RPMI7951 (cell line): Measurements from ENCODE around the gene PRIM1. TPM values are rescaled to one million over a fixed set of nuclear protein-coding genes. Genes with fewer than 3 reads are reported as not detected.
"Not testable (repeated sequence)": the region's sequence is repeated elsewhere in the genome, so short reads cannot be mapped to it uniquely, and the experiment has no call there.

Source experiments
- DNase-seq: peaks from one replicate; pipeline ENCODE4 v3.0.0-alpha.2; 2012; ENCODE audit warnings: low read depth
- total RNA-seq: library from RNA; depleted of rRNA; stranded (reverse); fragments of >200 nt; shearing (Covaris generic); gene quantifications from 2 replicates; pipeline ENCODE4 v1.2.3, GENCODE V29; 2014; rRNA removed

PRIM1 gene
- total RNA-seq = 23.3 and 25.6 TPM in 2 replicates

DNA sequence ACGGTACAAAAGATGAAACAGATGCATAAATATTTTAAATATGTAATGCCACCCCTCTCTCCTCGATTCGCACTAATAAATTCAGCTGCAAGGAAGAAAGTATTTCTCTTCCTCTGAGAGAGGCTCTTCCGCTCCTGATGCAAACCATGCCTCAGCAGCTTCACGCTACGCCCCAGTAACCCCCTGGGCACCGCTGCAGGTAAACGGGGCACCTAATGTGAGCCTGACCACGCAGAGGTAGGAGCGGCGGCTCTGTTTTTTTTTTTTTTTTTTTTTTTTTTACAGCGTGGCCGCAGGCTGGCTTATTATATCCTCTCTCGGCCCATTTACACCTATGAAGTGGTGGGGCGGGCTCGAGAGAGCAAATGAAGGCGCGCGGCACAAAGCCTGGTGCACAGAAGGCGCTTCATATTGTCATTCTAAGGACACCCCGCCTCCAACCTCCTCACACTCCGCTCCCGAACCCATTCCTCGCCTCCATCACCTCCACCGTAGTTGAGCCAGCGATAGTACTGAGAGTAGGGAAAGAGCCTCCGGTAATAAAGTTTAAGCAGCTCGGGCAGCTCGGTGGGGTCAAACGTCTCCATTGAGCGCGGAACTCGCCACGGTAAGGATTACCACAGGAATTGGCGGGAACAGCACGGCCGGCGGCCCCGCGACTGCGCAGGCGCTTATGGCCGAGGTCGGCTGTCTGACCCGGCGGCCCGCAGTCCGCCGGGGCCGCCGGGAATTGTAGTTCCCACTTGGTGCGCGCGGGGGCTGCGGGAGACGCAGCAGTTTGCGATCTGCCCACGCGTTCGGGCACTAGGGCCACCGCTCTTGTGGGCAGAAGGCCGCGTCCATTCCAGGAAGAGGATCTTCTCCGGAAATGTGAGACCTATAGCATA lies at the start of gene PRIM1:
TSS of gene PRIM1 (minus strand) at position 612 of the 887 bp plus-strand sequence. CDS start at position 587, 25 bp downstream.
- peak; percentile 83 for DNase-seq

DNA sequence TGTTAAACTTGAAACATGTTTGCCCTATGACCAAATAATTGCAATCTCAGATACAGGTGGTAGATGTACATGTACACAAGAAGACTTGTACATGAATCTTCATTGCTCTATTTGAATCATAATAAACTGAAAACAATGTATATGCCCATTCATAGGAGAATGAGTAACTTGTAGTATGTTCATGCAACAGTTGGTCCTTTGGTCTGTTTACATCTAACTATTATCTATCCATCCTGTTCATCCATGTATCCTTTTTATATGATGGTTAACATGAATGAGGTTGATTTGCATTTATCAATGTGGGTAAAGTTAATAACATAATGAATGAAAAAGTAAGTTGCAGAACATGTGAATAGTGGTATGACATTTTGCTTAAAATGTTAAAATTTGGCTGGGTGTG lies 48.1 kb upstream of the PRIM1 start:
- DNase-seq = no peak

DNA sequence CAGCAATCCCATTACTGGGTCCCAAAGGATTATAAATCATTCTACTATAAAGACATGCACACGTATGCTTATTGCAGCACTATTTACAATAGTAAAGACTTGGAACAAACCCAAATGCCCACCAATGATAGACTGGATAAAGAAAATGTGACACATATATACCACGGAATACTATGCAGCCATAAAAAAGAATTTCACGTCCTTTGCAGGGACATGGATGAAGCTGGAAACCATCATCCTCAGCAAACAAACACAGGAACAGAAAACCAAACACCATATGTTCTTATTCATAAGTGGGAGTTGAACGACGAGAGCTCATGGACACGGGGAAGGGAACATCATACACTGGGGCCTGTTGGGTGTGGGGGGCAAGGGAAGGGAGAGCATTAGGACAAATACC lies 47.2 kb upstream of the PRIM1 start:
- not testable (repeated sequence) for DNase-seq

DNA sequence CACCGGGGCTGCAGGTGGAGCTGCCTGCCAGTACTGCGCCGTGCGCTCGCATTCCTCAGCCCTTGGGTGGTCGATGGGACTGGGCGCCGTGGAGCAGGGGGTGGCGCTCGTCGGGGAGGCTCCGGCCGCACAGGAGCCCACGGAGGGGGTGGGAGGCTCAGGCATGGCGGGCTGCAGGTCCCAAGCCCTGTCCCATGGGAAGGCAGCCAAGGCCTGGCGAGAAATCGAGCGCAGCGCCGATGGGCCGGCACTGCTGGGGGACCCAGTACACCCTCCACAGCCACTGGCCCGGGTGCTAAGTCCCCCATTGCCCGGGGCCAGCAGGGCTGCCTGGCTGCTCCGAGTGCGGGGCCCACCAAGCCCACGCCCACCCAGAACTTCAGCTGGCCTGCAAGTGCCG lies 43.7 kb upstream of the PRIM1 start:
- DNase-seq = not testable (repeated sequence)

DNA sequence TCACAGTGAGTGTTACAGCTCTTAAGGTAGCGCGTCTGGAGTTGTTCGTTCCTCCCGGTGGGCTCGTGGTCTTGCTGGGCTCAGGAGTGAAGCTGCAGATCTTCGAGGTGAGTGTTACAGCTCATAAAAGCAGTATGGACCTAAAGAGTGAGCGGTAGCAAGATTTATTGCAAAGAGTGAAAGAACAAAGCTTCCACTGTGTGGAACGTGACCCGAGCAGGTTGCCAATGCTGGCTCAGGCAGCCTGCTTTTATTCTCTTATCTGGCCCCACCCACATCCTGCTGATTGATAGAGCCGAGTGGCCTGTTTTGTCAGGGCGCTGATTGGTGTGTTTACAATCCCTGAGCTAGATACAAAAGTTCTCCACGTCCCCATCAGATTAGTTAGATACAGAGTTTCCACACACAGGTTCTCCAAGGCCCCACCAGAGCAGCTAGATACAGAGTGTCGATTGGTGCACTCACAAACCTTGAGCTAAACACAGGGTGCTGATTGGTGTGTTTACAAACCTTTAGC lies 43.0 kb upstream of the PRIM1 start:
- not testable (repeated sequence) for DNase-seq

DNA sequence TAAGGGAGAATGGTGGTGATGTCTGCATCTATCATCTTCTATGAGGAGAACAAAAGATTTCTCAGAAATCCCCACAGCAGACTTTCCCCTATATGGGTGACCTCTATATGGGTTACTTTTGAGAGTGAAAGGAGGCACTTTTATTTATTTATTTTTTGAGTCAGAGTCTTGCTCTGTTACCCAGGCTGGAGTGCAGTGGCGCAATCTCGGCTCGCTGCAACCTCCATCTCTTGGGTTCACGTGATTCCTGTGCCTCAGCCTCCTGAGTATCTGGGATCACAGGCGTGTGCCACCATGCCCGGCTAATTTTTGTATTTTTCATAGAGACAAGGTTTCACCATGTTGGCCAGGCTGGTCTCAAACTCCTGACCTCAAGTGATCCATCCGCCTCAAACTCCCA lies 41.0 kb upstream of the PRIM1 start:
- DNase-seq = not testable (repeated sequence)

GRCh38 chr12:56792678-56793077 lies 40.6 kb upstream of the PRIM1 start:
- no peak for DNase-seq

DNA sequence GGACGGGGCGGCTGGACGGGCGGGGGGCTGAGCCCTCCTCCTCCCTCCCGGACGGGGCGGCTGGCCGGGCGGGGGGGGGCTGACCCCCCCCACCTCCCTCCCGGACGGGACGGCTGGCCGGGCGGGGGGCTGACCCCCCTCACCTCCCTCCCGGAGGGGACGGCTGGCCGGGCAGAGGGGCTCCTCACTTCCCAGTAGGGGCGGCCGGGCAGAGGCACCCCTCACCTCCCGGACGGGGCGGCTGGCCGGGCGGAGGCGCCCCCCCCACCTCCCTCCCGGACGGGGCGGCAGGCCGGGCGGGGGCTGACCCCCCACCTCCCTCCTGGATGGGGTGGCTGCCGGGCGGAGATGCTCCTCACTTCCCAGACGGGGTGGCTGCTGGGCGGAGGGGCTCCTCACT lies 37.3 kb upstream of the PRIM1 start:
- DNase-seq = not testable (repeated sequence)

DNA sequence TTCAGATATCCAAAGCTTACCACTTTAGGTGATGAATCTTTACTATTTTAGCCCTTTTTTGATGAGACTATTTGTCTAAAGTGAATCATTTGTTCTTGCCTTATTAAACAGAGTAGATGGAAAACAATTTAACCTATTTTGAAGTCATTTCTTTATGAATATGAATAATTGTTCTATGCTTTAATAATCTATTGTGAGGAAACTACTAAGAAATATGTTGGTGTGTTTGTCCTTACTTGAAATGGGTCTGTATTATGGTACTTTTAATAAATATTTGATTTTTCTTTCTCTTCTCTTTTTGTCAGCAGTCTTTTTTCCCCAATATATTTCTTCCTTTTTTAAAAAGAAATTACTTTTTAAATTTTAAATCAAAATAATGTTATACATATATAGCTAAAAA lies 35.4 kb upstream of the PRIM1 start:
- no peak for DNase-seq

- no peak for DNase-seq
Measured at GRCh38 chr12:56785874-56786273, 33.8 kb upstream of the PRIM1 start.

GRCh38 chr12:56785141-56785865 lies 33.2 kb upstream of the PRIM1 start:
- DNase-seq = no peak

DNA sequence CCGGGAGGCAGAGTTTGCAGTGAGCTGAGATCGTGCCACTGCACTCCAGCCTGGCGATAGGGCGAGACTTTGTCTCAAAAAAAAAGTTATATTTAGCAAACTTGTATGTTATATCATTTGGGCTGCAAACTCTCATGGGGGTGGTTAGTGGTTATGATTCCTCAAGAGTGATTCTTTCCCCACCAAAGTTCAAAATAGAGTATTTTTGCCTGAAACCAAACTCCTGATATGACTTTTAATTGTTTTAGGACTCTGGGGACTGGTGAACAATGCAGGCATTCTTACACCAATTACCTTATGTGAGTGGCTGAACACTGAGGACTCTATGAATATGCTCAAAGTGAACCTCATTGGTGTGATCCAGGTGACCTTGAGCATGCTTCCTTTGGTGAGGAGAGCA lies 29.6 kb upstream of the PRIM1 start:
- no peak for DNase-seq

DNA sequence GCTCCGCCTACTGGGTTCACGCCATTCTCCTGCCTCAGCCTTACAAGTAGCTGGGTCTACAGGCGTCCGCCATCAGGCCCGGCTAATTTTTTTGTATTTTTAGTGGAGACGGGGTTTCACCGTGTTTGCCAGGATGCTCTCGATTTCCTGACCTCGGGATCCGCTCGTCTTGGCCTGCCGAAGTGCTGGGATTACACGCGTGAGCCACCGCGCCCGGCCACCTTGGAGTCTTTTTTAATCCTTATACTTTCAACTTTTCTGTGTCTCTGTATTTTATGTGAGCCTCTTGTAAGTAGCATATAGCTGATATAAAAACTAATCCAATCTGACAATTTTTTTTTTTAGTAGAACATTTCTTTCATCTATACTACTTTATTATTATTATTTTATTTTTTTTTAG lies 26.6 kb upstream of the PRIM1 start:
- no peak for DNase-seq

- no peak for DNase-seq
Measured at GRCh38 chr12:56776654-56777053, 24.5 kb upstream of the PRIM1 start.

DNA sequence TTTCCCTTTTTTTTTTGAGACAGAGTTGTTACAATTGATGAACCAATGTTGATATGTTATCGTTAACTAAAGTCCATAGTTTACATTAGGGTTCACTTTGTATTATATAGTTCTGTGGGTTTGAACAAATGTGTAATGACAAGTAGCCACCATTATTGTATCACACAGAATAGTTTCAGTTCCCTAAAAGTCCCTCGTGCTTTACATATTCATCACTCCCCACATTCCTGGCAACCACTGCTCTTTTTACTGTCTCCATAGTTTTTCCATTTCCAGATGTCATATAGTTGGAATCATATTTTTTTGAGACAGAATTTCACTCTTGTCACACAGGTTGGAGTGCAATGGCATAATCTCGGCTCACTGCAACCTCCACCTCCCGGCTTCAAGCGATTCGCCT lies 23.5 kb upstream of the PRIM1 start:
- DNase-seq = no peak

- DNase-seq = no peak
Measured at GRCh38 chr12:56773113-56773512, 21.0 kb upstream of the PRIM1 start.

DNA sequence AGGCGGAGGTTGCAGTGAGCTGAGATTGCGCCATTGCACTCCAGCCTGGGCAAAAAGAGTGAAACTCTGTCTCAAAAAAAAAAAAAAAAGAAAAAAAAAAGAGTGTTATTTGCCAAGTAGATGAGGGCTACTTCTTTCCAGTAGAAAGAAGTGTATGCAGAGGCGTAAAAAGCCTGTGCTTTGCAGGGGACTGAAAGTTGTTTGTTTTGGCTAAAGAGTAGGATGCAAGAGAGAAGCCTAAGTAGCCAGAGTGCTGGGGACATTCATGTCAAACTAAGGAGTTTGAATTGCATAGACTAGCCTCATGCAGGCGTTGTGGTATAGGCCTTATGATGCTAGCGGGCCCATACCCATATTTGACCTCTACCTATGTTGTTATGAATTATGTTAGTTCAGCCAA lies 20.5 kb upstream of the PRIM1 start:
- DNase-seq = no peak

DNA sequence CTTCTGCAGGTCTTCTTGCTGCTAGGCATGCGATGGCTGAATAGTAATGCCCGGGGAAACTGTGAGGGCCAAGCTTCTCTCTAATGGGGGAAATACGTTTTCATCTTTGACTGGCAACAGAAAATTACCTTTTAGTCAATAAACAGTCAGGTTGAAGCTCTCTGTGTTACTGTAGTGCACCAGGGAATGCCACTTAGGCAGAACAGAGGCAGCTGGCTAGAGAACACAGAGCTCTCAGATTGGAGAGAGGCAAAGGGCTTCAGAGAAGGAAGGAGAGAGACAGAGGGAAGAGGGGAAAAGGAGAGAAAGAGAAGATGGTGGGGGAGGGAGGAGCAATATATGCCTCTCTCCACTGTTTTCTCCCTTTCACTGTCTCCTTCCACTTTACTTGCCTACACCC lies 17.7 kb upstream of the PRIM1 start:
- no peak for DNase-seq

GRCh38 chr12:56768424-56768823 lies 16.3 kb upstream of the PRIM1 start:
- no peak for DNase-seq

DNA sequence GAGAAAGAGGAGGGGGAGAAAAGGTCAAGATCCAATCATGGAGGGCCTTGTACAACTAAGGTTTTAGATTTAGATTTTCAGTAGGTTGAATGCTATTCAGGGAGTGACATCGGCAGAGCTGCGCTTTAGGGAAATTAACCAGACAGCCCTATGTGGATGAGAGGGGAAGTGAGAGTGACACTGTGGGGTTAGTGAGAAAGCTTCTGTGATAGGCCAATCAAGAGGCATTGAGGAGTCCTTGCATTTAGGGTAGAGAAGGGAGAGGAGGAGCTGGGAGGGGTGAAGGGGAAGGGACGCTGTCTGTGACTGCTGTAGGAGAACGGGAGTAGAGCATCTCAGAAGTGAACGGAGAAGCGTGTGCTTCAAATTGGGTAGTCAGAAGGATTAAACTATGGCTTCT lies 14.4 kb upstream of the PRIM1 start:
- no peak for DNase-seq

GRCh38 chr12:56763753-56764657 lies 11.9 kb upstream of the PRIM1 start:
- peak; percentile 21 for DNase-seq

DNA sequence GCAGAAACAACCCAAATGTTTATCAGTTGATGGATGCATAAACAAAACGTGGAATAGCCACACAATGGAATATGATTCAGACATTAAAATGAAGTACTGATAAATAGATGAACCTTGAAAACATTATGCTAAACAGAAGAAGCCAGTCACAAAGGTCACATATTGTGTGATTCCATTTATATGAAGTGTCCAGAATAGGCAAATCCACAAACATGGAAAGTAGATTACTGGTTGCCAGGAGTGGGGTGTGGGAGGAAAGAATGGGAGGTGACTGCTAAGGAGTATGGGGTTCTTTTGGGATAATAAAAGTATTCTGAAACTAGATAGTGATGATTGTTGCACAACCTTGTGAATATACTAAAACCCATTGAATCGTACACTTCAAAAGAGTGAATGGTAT lies 9.7 kb upstream of the PRIM1 start:
- no peak for DNase-seq
